ENCODE results near the gene GNS.

GRCh38 chr12:64687816-64688215 is 71.4 kb downstream of the GNS start:
- TF ChIP-seq, protein P1, sequence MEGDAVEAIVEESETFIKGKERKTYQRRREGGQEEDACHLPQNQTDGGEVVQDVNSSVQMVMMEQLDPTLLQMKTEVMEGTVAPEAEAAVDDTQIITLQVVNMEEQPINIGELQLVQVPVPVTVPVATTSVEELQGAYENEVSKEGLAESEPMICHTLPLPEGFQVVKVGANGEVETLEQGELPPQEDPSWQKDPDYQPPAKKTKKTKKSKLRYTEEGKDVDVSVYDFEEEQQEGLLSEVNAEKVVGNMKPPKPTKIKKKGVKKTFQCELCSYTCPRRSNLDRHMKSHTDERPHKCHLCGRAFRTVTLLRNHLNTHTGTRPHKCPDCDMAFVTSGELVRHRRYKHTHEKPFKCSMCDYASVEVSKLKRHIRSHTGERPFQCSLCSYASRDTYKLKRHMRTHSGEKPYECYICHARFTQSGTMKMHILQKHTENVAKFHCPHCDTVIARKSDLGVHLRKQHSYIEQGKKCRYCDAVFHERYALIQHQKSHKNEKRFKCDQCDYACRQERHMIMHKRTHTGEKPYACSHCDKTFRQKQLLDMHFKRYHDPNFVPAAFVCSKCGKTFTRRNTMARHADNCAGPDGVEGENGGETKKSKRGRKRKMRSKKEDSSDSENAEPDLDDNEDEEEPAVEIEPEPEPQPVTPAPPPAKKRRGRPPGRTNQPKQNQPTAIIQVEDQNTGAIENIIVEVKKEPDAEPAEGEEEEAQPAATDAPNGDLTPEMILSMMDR (IDR thresholded peaks at IDR 0.05; ENCODE audit: poor library complexity, severe bottlenecking), result no peak
- TF ChIP-seq RAD21 (conservative IDR thresholded peaks at IDR 0.05), result no peak
- no peak for TF ChIP-seq POLR2AphosphoS5 (IDR thresholded peaks at IDR 0.05)
- no peak for TF ChIP-seq EP300 (conservative IDR thresholded peaks at IDR 0.05; ENCODE audit: poor library complexity, severe bottlenecking)
- no peak for TF ChIP-seq MXI1 (conservative IDR thresholded peaks at IDR 0.05; ENCODE audit: poor library complexity, severe bottlenecking)
- TF ChIP-seq EZH2 (IDR thresholded peaks at IDR 0.05; ENCODE audit: borderline replicate concordance, insufficient read depth, low read length, poor library complexity, severe bottlenecking), result no peak
- no peak for TF ChIP-seq TAF1 (IDR thresholded peaks at IDR 0.05; ENCODE audit: low read depth)
- no peak for TF ChIP-seq REST (IDR thresholded peaks at IDR 0.05; ENCODE audit: borderline replicate concordance)
